NCI-H2196 (cell line): ENCODE measurements around the gene PGAM4.
"Not testable (repeated sequence)": the region's sequence is repeated elsewhere in the genome, so short reads cannot be mapped to it uniquely, and the experiment has no call there.

Experiments used
- DNase-seq: peaks from one replicate; lab custom pipeline; 2025; ENCODE audit not compliant: unreplicated experiment; lab: John Stamatoyannopoulos, UW

The PGAM4 gene

GRCh38 chrX:77930581-77930980 is 38.9 kb downstream of the PGAM4 start:
- no peak for DNase-seq

GRCh38 chrX:77925764-77926163 is 43.7 kb downstream of the PGAM4 start:
- DNase-seq = no peak

- no peak for DNase-seq
Measured at GRCh38 chrX:77924320-77924859, 45.0 kb downstream of the PGAM4 start.

GRCh38 chrX:77922787-77923186 is 46.7 kb downstream of the PGAM4 start:
- DNase-seq = no peak

- not testable (repeated sequence) for DNase-seq
Measured at GRCh38 chrX:77919370-77919769, 50.1 kb downstream of the PGAM4 start.

DNA sequence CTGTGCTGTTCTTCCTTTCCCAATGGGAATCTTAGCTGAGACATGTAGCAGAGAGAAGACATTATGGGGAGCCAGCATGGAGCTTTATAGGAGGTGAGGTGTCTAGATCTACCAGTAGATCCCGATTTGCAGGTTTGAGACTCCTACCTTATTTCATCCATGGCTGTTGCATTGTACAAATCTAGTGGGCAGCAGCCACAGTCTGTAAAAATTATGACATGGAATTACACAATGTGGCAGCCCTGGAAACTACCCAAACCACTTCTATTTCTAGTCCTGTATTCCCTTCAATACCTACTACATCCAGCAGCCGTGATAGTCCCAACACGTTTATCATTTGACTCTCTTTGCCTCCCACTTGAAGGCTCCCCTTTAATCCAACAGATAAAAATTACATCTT is 50.9 kb downstream of the PGAM4 start:
- DNase-seq = no peak
